GM23338 (cell line): ENCODE data around the gene MAPK1. TPM values are rescaled to one million over a fixed set of nuclear protein-coding genes. Genes with fewer than 3 reads are reported as not detected.

Experiments
- ATAC-seq: fragments of 200-7000 bp; cut with Tn5 transposase; 3 replicates; pipeline ENCODE4 v1.9.1; 2020
- DNase-seq: peaks from one replicate; pipeline ENCODE4 v3.0.0-alpha.2; 2015; ENCODE audit warnings: low spot score
- H2AFZ ChIP-seq: fragments of 200-600 bp; sonication (generic); 2 replicates; pipeline ENCODE4 v1.8.0; 2016; ENCODE audit warnings: antibody characterized with exemption, mild to moderate bottlenecking, moderate library complexity
- H3F3A ChIP-seq: fragments of 200-600 bp; sonication (generic); replicated peaks from 2 replicates; pipeline ENCODE4 v1.8.0; 2017; ENCODE audit warnings: antibody characterized with exemption, mixed run types, low read depth
- H3K27ac ChIP-seq: fragments of 200-600 bp; sonication (generic); 2 replicates; pipeline ENCODE4 v1.6.1; 2016; ENCODE audit warnings: low read depth
- H3K27me3 ChIP-seq: fragments of 200-600 bp; sonication (generic); 2 replicates; pipeline ENCODE4 v1.8.0; 2016; ENCODE audit warnings: mild to moderate bottlenecking, mixed run types, moderate library complexity; ENCODE audit not compliant: insufficient read depth
- H3K36me3 ChIP-seq: fragments of 200-600 bp; sonication (generic); 2 replicates; pipeline ENCODE4 v1.8.0; 2016; ENCODE audit warnings: mild to moderate bottlenecking; ENCODE audit not compliant: insufficient read depth
- H3K4me1 ChIP-seq: fragments of 200-600 bp; sonication (generic); 2 replicates; pipeline ENCODE4 v1.8.0; 2016; ENCODE audit warnings: mild to moderate bottlenecking, moderate library complexity; ENCODE audit not compliant: insufficient read depth
- H3K4me2 ChIP-seq: fragments of 200-600 bp; sonication (generic); 2 replicates; pipeline ENCODE4 v1.7.1; 2017; ENCODE audit warnings: mixed run types
- H3K4me3 ChIP-seq: fragments of 200-600 bp; sonication (generic); 2 replicates; pipeline ENCODE4 v1.6.1; 2016; ENCODE audit warnings: mixed run types
- H3K79me2 ChIP-seq: fragments of 200-600 bp; sonication (generic); replicated peaks from 2 replicates; pipeline ENCODE4 v1.8.0; 2017; ENCODE audit warnings: mild to moderate bottlenecking; ENCODE audit not compliant: insufficient read depth
- H3K9me2 ChIP-seq: fragments of 200-600 bp; sonication (generic); 2 replicates; pipeline ENCODE4 v1.8.0; 2017; ENCODE audit not compliant: insufficient read depth
- H4K20me1 ChIP-seq: fragments of 200-600 bp; sonication (generic); replicated peaks from 2 replicates; pipeline ENCODE4 v1.8.0; 2017; ENCODE audit warnings: mild to moderate bottlenecking; ENCODE audit not compliant: insufficient read depth
- H3K27ac Mint-ChIP-seq: 2 replicates; pipeline ENCODE4 v1.8.0; 2020; ENCODE audit warnings: inconsistent platforms, mild to moderate bottlenecking, moderate library complexity, mixed read lengths
- H3K27me3 Mint-ChIP-seq: 3 replicates; pipeline ENCODE4 v1.8.0; 2022; ENCODE audit warnings: low read depth, mild to moderate bottlenecking, moderate library complexity, mixed read lengths, inconsistent platforms; ENCODE audit not compliant: insufficient read depth, poor library complexity
- H3K36me3 Mint-ChIP-seq: 3 replicates; pipeline ENCODE4 v1.8.0; 2021; ENCODE audit warnings: low read depth, mild to moderate bottlenecking, inconsistent platforms, moderate library complexity, mixed read lengths
- H3K4me1 Mint-ChIP-seq: 3 replicates; pipeline ENCODE4 v1.8.0; 2020; ENCODE audit warnings: mild to moderate bottlenecking, inconsistent platforms, mixed read lengths
- H3K4me3 Mint-ChIP-seq: 3 replicates; pipeline ENCODE4 v1.8.0; 2021; ENCODE audit warnings: moderate library complexity, mild to moderate bottlenecking, inconsistent platforms, mixed read lengths
- H3K9me3 Mint-ChIP-seq: 3 replicates; pipeline ENCODE4 v1.8.0; 2020; ENCODE audit warnings: moderate library complexity, mild to moderate bottlenecking, inconsistent platforms, mixed read lengths
- CREB1 ChIP-seq: fragments of 250-450 bp; sonication (Bioruptor Pico); IDR thresholded peaks from 2 replicates; pipeline ENCODE4 v1.5.0; 2020; ENCODE audit warnings: low read depth, mild to moderate bottlenecking, moderate library complexity
- CTCF ChIP-seq, 2 experiments: fragments of 200-600 bp in 1 of 2; sonication (generic) in 1 of 2; conservative IDR thresholded peaks; 2 replicates each; pipeline versions ENCODE4 v1.5.1 to v1.6.1; 2016 to 2017; ENCODE audit warnings: antibody characterized with exemption in 2 of 2, low read depth in 2 of 2, mild to moderate bottlenecking in 2 of 2, moderate library complexity in 1 of 2
- ETS1 ChIP-seq: IDR thresholded peaks from 2 replicates; pipeline ENCODE4 v1.6.1; 2016; ENCODE audit warnings: antibody characterized with exemption
- EZH2 ChIP-seq: fragments of 200-600 bp; sonication (generic); IDR thresholded peaks from one replicate; pipeline ENCODE4 v1.8.0; 2017; ENCODE audit warnings: antibody characterized with exemption, mild to moderate bottlenecking, low read depth; ENCODE audit not compliant: unreplicated experiment
- EZH2phosphoT487 ChIP-seq: fragments of 200-600 bp; sonication (generic); IDR thresholded peaks from one replicate; pipeline ENCODE4 v1.8.1; 2018; ENCODE audit warnings: antibody characterized with exemption; ENCODE audit not compliant: unreplicated experiment
- JUNB ChIP-seq: IDR thresholded peaks from one replicate; pipeline ENCODE4 v1.6.1; 2016; ENCODE audit warnings: antibody characterized with exemption; ENCODE audit not compliant: unreplicated experiment
- NANOG ChIP-seq: IDR thresholded peaks from 2 replicates; pipeline ENCODE4 v1.6.1; 2016; ENCODE audit warnings: antibody characterized with exemption, borderline replicate concordance
- POLR2AphosphoS5 ChIP-seq: IDR thresholded peaks from 2 replicates; pipeline ENCODE4 v1.6.1; 2016; ENCODE audit warnings: antibody characterized with exemption, low read depth
- STAT1 ChIP-seq: IDR thresholded peaks from one replicate; pipeline ENCODE4 v1.6.1; 2016; ENCODE audit warnings: antibody characterized with exemption; ENCODE audit not compliant: unreplicated experiment
- ZNF114 ChIP-seq: fragments of 250-450 bp; sonication (Bioruptor Pico); IDR thresholded peaks from 2 replicates; pipeline ENCODE4 v1.5.0; 2020; ENCODE audit warnings: mild to moderate bottlenecking, moderate library complexity
- ZNF331 ChIP-seq: fragments of 250-450 bp; sonication (Bioruptor Pico); IDR thresholded peaks from 2 replicates; pipeline ENCODE4 v1.5.0; 2020; ENCODE audit warnings: low read depth, mild to moderate bottlenecking, moderate library complexity
- polyA plus RNA-seq: library from polyadenylated mRNA; unstranded; fragments of >200 nt; fragmentation: Nextera tagmentation; extraction: Ambion mirVana; gene quantifications from 2 replicates; pipeline ENCODE4 v1.2.1, GENCODE V29; 2016
- total RNA-seq: library from RNA; depleted of rRNA; stranded (reverse); fragments of >200 nt; shearing (Covaris generic); gene quantifications from 2 replicates; pipeline ENCODE4 v1.2.3, GENCODE V29; 2014
- TF ChIP-seq, protein P1 (sequence below): IDR thresholded peaks from one replicate; pipeline ENCODE4 v1.6.1; 2018; ENCODE audit warnings: antibody characterized with exemption; ENCODE audit not compliant: unreplicated experiment
- TF ChIP-seq, protein P2 (sequence below): fragments of 250-450 bp; sonication (Bioruptor Pico); IDR thresholded peaks from 2 replicates; pipeline ENCODE4 v1.5.0; 2020; ENCODE audit warnings: mild to moderate bottlenecking, moderate library complexity

Gene MAPK1
- total and polyA plus RNA-seq, 2 experiments from 2014 or later: 17.4 to 77.5 TPM

DNA sequence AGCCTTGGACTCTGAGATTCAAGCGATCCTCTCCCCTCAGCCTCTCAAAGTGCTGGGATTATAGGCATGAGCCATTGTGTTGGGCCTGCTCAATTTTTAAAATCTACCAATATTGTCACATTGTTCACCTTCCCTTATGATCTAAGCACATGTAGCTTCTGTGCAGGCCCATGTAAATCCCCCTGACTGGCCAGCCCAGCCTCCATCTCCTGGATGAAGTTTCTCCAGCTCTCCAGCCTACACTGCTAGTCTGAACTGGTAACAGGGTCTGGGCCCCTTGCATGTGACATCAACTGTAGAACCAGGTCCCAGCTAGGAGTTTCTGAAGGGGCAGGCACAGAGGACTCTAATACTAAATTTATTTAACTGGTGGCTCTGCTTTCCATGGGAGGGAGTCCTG, 99.0 kb downstream of the MAPK1 start:
- Histone ChIP-seq H3K4me3 (no peak overlapping the region), H2AFZ (no peak overlapping the region), H3K9me2 (no peaks in the 10 kb centered on the region), H3K4me1 (no peaks in the 10 kb centered on the region), H3K27me3 (no peaks in the 10 kb centered on the region), H3K4me2 (no peak overlapping the region), H4K20me1 (peaks cover 7% of the 10 kb centered on the region), H3K27ac (no peak overlapping the region), H3K79me2 (no peaks in the 10 kb centered on the region), H3F3A (no peaks in the 10 kb centered on the region), H3K36me3 (peaks cover 39% of the 10 kb centered on the region)
- ATAC-seq (no peak), DNase-seq (no peak)
- no peak overlapping the region for H3K27ac Mint-ChIP-seq
- TF ChIP-seq ZNF331 (no peak), ETS1 (no peak), NANOG (no peak), CTCF (conservative IDR thresholded peaks at IDR 0.05; ENCODE audit: low read depth in 2 of 2) (no peak), ZNF114 (CRISPR knock-in tag) (no peak), EZH2 (no peak), STAT1 (no peak), EZH2phosphoT487 (no peak), CREB1 (CRISPR knock-in tag) (no peak), JUNB (no peak), POLR2AphosphoS5 (no peak)
- TF ChIP-seq, protein P1, sequence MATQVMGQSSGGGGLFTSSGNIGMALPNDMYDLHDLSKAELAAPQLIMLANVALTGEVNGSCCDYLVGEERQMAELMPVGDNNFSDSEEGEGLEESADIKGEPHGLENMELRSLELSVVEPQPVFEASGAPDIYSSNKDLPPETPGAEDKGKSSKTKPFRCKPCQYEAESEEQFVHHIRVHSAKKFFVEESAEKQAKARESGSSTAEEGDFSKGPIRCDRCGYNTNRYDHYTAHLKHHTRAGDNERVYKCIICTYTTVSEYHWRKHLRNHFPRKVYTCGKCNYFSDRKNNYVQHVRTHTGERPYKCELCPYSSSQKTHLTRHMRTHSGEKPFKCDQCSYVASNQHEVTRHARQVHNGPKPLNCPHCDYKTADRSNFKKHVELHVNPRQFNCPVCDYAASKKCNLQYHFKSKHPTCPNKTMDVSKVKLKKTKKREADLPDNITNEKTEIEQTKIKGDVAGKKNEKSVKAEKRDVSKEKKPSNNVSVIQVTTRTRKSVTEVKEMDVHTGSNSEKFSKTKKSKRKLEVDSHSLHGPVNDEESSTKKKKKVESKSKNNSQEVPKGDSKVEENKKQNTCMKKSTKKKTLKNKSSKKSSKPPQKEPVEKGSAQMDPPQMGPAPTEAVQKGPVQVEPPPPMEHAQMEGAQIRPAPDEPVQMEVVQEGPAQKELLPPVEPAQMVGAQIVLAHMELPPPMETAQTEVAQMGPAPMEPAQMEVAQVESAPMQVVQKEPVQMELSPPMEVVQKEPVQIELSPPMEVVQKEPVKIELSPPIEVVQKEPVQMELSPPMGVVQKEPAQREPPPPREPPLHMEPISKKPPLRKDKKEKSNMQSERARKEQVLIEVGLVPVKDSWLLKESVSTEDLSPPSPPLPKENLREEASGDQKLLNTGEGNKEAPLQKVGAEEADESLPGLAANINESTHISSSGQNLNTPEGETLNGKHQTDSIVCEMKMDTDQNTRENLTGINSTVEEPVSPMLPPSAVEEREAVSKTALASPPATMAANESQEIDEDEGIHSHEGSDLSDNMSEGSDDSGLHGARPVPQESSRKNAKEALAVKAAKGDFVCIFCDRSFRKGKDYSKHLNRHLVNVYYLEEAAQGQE: no peak
- TF ChIP-seq, protein P2, sequence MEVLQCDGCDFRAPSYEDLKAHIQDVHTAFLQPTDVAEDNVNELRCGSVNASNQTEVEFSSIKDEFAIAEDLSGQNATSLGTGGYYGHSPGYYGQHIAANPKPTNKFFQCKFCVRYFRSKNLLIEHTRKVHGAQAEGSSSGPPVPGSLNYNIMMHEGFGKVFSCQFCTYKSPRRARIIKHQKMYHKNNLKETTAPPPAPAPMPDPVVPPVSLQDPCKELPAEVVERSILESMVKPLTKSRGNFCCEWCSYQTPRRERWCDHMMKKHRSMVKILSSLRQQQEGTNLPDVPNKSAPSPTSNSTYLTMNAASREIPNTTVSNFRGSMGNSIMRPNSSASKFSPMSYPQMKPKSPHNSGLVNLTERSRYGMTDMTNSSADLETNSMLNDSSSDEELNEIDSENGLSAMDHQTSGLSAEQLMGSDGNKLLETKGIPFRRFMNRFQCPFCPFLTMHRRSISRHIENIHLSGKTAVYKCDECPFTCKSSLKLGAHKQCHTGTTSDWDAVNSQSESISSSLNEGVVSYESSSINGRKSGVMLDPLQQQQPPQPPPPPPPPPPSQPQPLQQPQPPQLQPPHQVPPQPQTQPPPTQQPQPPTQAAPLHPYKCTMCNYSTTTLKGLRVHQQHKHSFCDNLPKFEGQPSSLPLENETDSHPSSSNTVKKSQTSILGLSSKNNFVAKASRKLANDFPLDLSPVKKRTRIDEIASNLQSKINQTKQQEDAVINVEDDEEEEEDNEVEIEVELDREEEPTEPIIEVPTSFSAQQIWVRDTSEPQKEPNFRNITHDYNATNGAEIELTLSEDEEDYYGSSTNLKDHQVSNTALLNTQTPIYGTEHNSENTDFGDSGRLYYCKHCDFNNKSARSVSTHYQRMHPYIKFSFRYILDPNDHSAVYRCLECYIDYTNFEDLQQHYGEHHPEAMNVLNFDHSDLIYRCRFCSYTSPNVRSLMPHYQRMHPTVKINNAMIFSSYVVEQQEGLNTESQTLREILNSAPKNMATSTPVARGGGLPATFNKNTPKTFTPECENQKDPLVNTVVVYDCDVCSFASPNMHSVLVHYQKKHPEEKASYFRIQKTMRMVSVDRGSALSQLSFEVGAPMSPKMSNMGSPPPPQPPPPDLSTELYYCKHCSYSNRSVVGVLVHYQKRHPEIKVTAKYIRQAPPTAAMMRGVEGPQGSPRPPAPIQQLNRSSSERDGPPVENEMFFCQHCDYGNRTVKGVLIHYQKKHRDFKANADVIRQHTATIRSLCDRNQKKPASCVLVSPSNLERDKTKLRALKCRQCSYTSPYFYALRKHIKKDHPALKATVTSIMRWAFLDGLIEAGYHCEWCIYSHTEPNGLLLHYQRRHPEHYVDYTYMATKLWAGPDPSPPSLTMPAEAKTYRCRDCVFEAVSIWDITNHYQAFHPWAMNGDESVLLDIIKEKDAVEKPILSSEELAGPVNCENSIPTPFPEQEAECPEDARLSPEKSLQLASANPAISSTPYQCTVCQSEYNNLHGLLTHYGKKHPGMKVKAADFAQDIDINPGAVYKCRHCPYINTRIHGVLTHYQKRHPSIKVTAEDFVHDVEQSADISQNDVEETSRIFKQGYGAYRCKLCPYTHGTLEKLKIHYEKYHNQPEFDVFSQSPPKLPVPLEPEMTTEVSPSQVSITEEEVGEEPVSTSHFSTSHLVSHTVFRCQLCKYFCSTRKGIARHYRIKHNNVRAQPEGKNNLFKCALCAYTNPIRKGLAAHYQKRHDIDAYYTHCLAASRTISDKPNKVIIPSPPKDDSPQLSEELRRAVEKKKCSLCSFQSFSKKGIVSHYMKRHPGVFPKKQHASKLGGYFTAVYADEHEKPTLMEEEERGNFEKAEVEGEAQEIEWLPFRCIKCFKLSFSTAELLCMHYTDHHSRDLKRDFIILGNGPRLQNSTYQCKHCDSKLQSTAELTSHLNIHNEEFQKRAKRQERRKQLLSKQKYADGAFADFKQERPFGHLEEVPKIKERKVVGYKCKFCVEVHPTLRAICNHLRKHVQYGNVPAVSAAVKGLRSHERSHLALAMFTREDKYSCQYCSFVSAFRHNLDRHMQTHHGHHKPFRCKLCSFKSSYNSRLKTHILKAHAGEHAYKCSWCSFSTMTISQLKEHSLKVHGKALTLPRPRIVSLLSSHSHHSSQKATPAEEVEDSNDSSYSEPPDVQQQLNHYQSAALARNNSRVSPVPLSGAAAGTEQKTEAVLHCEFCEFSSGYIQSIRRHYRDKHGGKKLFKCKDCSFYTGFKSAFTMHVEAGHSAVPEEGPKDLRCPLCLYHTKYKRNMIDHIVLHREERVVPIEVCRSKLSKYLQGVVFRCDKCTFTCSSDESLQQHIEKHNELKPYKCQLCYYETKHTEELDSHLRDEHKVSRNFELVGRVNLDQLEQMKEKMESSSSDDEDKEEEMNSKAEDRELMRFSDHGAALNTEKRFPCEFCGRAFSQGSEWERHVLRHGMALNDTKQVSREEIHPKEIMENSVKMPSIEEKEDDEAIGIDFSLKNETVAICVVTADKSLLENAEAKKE: no peak
- H3K36me3 Mint-ChIP-seq: peaks cover 85% of the 10 kb centered on the region
- no peaks in the 10 kb centered on the region for H3K27me3 Mint-ChIP-seq
- H3K4me3 Mint-ChIP-seq: no peak overlapping the region
- no peaks in the 10 kb centered on the region for H3K4me1 Mint-ChIP-seq
- no peaks in the 10 kb centered on the region for H3K9me3 Mint-ChIP-seq
